Heart right ventricle (tissue), 16 donors: ENCODE data around the gene CSE1L. TPM values are rescaled to one million over a fixed set of nuclear protein-coding genes. Genes with fewer than 3 reads are reported as not detected.
A peak's percentile ranks its signal among the peaks of the same experiment; 100 is the strongest.

Source experiments
- ATAC-seq, 8 donors: fragments of 200-7000 bp; cut with Tn5 transposase; one replicate each; pipeline ENCODE4 v1.9.1; 2020; ENCODE audit warnings: mild to moderate bottlenecking in 8 of 8, moderate library complexity in 8 of 8, moderate number of reproducible peaks in 1 of 8
- DNase-seq, 2 donors: peaks; one replicate each; pipeline ENCODE4 v3.0.0-alpha.2; 2020
- H3K27ac ChIP-seq, 10 donors: fragments of 200-600 bp; sonication (generic) in 2 of 10; one replicate each; pipeline versions ENCODE4 v1.5.0 to v1.8.0; 2020 to 2022; ENCODE audit warnings: mild to moderate bottlenecking in 3 of 10
- H3K27me3 ChIP-seq, 7 donors: fragments of 200-600 bp; one replicate each; pipeline ENCODE4 v1.8.0; 2021 to 2022; ENCODE audit warnings: mild to moderate bottlenecking in 2 of 7
- H3K36me3 ChIP-seq, 9 donors: fragments of 200-600 bp; sonication (generic) in 1 of 9; one replicate each; pipeline versions ENCODE4 v1.5.0 to v1.8.0; 2020 to 2022; ENCODE audit warnings: mild to moderate bottlenecking in 2 of 9
- H3K4me1 ChIP-seq, 9 donors: fragments of 200-600 bp; sonication (generic) in 1 of 9; one replicate each; pipeline versions ENCODE4 v1.5.0 to v1.8.0; 2020 to 2022; ENCODE audit warnings: mild to moderate bottlenecking in 4 of 9
- H3K4me3 ChIP-seq, 10 donors: fragments of 200-600 bp; sonication (generic) in 2 of 10; one replicate each; pipeline versions ENCODE4 v1.5.0 to v1.8.0; 2020 to 2022; ENCODE audit warnings: mild to moderate bottlenecking in 7 of 10, moderate library complexity in 2 of 10
- H3K9me3 ChIP-seq, 11 donors: fragments of 200-600 bp in 10 of 11; sonication (generic) in 2 of 11; one replicate each; pipeline versions ENCODE4 v1.5.0 to v1.8.0; 2013 to 2022; ENCODE audit warnings: mild to moderate bottlenecking in 2 of 11, control low read depth in 1 of 11, moderate library complexity in 1 of 11
- CTCF ChIP-seq, 9 donors: fragments of 200-600 bp; sonication (generic) in 2 of 9; IDR thresholded peaks; one replicate each; pipeline versions ENCODE4 v1.5.0 to v1.8.0; 2021 to 2022; ENCODE audit warnings: antibody characterized with exemption in 9 of 9, mild to moderate bottlenecking in 5 of 9, moderate library complexity in 1 of 9
- WGBS, 2 donors: extraction: QIAGEN DNeasy Blood & Tissue Kit; methylation state at CpG; one replicate each; pipeline ENCODE4 v1.1.7; 2013; ENCODE audit warnings: inconsistent platforms in 1 of 2; 5-methylcytosine and 5-hydroxymethylcytosine counted together
- intact Hi-C, 10 donors: fragments of 100-400 bp; cut with DNase I; formaldehyde crosslinking; loops; one replicate each; pipeline versions ENCODE4 v1.11.1 to v1.14.2; 2022
- polyA plus RNA-seq, 2 donors: library from polyadenylated mRNA; stranded (reverse); fragments of 200-250 nt; gene quantifications; one replicate each; pipeline ENCODE4 v1.2.3, GENCODE V29; 2013
- total RNA-seq, 10 donors: library from RNA; stranded (reverse); fragmentation: NEBNext Ultra II Directional in 3 of 10; extraction: Animal tissue kit (Norgen Biotek cat#: 25700) in 3 of 10; gene quantifications; one replicate each; pipeline versions ENCODE4 v1.2.1 to v1.2.4, GENCODE V29; 2021 to 2023
- donor health status: Arrhythmogenic right ventricular cardiomyopathy.
- donor health status: ischemic (EF 13 %, LVEDD 7.1; RV severe dilation, severe dysfunction).
- donor health status: healthy with polysubstance abuse.
- donor health status: DM: no; HTN: yes; CAD: no.
- donor health status: DM: no; HTN: no; CAD: no.
- donor health status: ischemic (EF 25% LVEDD 6.9; RV normal size, moderate dysfunction).
- donor health status: ischemic (EF 25% LVEDD 5.7; RV mildly dilated, moderate dysfunction).
- donor health status: healthy.
- donor health status: DM: yes; HTN: yes; CAD: no.
- donor health status: Ischemic cardiomyopathy.
- donor health status: ischemic (EF 35%, LVEDD 5.7; RV mildly dilated, moderate dysfunction).
- donor health status: nonischemic (EF 11% LVEDD 7.7; RV severe dilation, severe dysfunction).
- donor health status: DM: yes; HTN: yes; CAD: no.
- donor health status: PGD.
- donor health status: ischemic (EF 29% LVEDD 5.4; RV normal size, mild dysfunction).
- donor health status: nonischemic (EF 23%, LVEDD 6.1; RV moderate dilation, normal function).

Gene CSE1L
- total and polyA plus RNA-seq, 12 donors, result 16.2 to 47.6 (median 39.6) TPM

DNA sequence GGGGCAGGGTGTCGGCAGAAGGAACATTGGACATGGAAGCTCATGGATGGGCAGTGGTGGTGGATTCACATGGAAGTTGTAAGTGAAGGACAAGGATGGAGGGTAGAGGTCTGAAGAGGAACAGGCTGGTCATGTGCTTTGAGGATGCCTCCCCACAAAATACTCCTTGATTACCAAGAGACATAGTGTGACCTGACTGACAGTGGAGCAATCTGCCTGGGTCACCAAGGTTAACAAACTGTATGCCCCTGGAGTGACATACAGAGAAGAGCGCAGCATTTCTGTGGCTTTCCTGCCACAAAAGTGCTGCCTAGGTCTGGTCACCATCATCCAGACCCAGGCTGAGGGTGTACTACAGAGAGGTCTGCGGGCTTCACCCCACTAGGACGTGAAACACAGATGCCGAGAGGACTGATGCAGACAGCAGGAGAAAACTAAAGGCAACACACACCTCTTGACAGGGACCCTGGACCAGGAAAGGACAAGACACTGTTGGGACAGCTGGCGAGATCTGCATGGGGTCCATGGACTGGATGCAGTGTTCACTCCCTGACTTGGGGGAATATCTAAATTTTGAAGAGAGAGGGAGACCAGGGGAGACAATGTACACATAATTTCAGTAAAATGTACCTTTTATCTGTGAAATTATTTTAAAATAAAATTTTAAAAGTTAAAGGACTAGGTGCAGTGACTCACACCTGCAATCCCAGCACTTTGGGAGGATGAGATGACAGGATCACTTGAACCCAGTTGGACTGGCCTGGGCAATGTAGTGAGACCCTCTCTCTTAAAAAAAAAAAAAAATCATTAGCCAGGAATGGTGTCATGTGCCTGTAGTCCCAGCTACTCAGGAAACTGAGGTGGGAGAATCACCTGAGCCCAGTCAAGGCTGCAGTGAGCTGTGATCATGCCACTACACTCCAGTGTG is 64.9 kb downstream of the CSE1L start:
- ATAC-seq (peak in 2 of 8 donors; percentile 23 to 29), DNase-seq (no peak)
- 94 to 95% methylated on average over 6 of the region's 6 CpGs for WGBS, 2 donors
- Histone ChIP-seq H3K9me3 (no peaks in the 10 kb centered on the region), H3K4me1 (no peaks in the 10 kb centered on the region), H3K27ac (no peak overlapping the region), H3K4me3 (no peak overlapping the region), H3K27me3 (no peaks in the 10 kb centered on the region), H3K36me3 (peaks cover 0 to 79% (median 33%) of the 10 kb centered on the region in 9 donors)
- no peak for TF ChIP-seq CTCF (IDR thresholded peaks at IDR 0.05)
- intact Hi-C loops, result no loop called here

- 92 to 94% methylated on average over 15 of the region's 15 CpGs for WGBS, 2 donors
- no peaks in the 10 kb centered on the region for H3K9me3 ChIP-seq
- no peak for TF ChIP-seq CTCF (IDR thresholded peaks at IDR 0.05)
These were observed 66.6 kb downstream of the CSE1L start for GRCh38 chr20:49112596-49113274.

DNA sequence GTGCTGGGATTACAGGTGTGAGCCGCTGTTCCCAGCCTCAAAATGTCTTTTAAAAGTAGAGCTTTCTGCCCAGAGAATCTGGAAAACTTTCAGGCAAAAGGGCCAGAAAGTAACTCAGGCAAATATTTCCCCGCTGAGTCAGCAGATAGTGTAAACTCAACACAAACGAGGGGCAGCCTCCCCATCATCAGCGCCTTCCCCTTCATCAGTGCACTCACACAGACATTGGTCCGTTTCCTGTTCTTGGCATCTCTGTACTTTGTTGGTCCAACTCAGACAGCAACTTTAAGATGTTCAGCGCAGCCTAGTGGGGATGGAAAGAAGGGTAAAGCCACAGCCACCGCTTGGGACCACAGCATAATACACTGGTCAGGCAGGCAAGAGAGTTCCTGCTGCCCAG is 69.5 kb downstream of the CSE1L start:
- no peak for TF ChIP-seq CTCF (IDR thresholded peaks at IDR 0.05)
- DNase-seq (no peak), ATAC-seq (no peak)
- intact Hi-C loops, result no loop called here
- Histone ChIP-seq H3K9me3 (no peaks in the 10 kb centered on the region), H3K4me1 (no peaks in the 10 kb centered on the region), H3K27me3 (no peaks in the 10 kb centered on the region), H3K36me3 (peaks cover 0 to 100% (median 76%) of the 10 kb centered on the region in 9 donors), H3K4me3 (no peak overlapping the region), H3K27ac (no peak overlapping the region)
- WGBS, 2 donors, result 85 to 87% methylated on average over 7 of the region's 7 CpGs

More at GRCh38 chr20:49112596-49113274, 66.6 kb downstream of the CSE1L start:
- no peak for DNase-seq
- no peak overlapping the region for H3K27ac ChIP-seq
- no peaks in the 10 kb centered on the region for H3K4me1 ChIP-seq
- H3K27me3 ChIP-seq, result no peaks in the 10 kb centered on the region
- intact Hi-C loops, result no loop called here
- no peak for ATAC-seq
- H3K36me3 ChIP-seq, result peaks cover 0 to 93% (median 51%) of the 10 kb centered on the region in 9 donors
- no peak overlapping the region for H3K4me3 ChIP-seq

DNA sequence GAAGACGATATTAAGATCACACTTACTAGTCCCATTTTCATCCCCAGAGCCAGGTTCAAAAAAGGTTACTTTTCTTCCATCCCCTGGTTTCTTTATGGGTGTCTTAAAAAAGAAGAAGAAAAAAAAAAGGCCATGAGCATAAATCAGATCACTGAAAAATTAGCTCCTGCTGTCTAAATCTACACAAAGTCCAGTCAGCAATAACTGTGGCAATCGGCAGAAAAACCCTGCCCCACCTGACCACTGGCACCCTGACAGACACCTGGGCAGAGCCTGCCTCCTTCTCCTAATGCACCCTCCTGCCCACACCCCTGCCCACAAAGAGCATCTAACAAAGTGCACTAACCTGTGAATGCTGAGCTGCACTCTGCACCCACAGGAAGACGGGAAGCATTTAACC is 72.2 kb downstream of the CSE1L start:
- Histone ChIP-seq H3K27ac (no peak overlapping the region), H3K9me3 (no peaks in the 10 kb centered on the region), H3K4me3 (no peak overlapping the region), H3K4me1 (no peaks in the 10 kb centered on the region), H3K27me3 (no peaks in the 10 kb centered on the region), H3K36me3 (peaks cover 0 to 100% (median 74%) of the 10 kb centered on the region in 9 donors)
- no peak for DNase-seq
- intact Hi-C loops, result no loop called here
- no peak for TF ChIP-seq CTCF (IDR thresholded peaks at IDR 0.05)
- WGBS, 2 donors, result 90 to 93% methylated on average over 3 of the region's 3 CpGs
- ATAC-seq, result no peak
